GM19397 (cell line): ENCODE results near the gene VPS41.
"Not testable (repeated sequence)": the region's sequence is repeated elsewhere in the genome, so short reads cannot be mapped to it uniquely, and the experiment has no call there.

Source experiments
- ATAC-seq: cut with Tn5 transposase; IDR thresholded peaks from one replicate; pipeline ENCODE4 v1.9.1; 2021; ENCODE audit warnings: mild to moderate bottlenecking, moderate library complexity; ENCODE audit not compliant: unreplicated experiment

VPS41 gene

GRCh38 chr7:38908759-38909335 lies at the start of gene VPS41:
Gene VPS41 (minus strand): TSS chr7:38909191. CDS start chr7:38909174, 17 bp downstream.
- peak; percentile 99 for ATAC-seq

GRCh38 chr7:38955892-38956291 lies 46.9 kb upstream of the VPS41 start:
- ATAC-seq, result no peak

- ATAC-seq, result no peak
Observed at GRCh38 chr7:38953971-38954370, 45.0 kb upstream of the VPS41 start.

- no peak for ATAC-seq
Observed at GRCh38 chr7:38953227-38953626, 44.2 kb upstream of the VPS41 start.

GRCh38 chr7:38951213-38951612 lies 42.2 kb upstream of the VPS41 start:
- ATAC-seq, result no peak

- ATAC-seq, result no peak
Observed at GRCh38 chr7:38950309-38950708, 41.3 kb upstream of the VPS41 start.

GRCh38 chr7:38947541-38947940 lies 38.5 kb upstream of the VPS41 start:
- ATAC-seq, result not testable (repeated sequence)

GRCh38 chr7:38942431-38943051 lies 33.5 kb upstream of the VPS41 start:
- no peak for ATAC-seq

- ATAC-seq, result no peak
Observed at GRCh38 chr7:38940774-38941173, 31.8 kb upstream of the VPS41 start.

GRCh38 chr7:38938589-38938988 lies 29.6 kb upstream of the VPS41 start:
- no peak for ATAC-seq

- no peak for ATAC-seq
Observed at GRCh38 chr7:38938001-38938485, 29.1 kb upstream of the VPS41 start.

- ATAC-seq, result no peak
Observed at GRCh38 chr7:38936641-38937040, 27.6 kb upstream of the VPS41 start.

GRCh38 chr7:38934536-38934935 lies 25.5 kb upstream of the VPS41 start:
- no peak for ATAC-seq

GRCh38 chr7:38934051-38934450 lies 25.1 kb upstream of the VPS41 start:
- ATAC-seq, result no peak

GRCh38 chr7:38932509-38933168 lies 23.6 kb upstream of the VPS41 start:
- no peak for ATAC-seq

GRCh38 chr7:38929460-38930171 lies 20.6 kb upstream of the VPS41 start:
- ATAC-seq, result no peak

- ATAC-seq, result no peak
Observed at GRCh38 chr7:38928506-38928905, 19.5 kb upstream of the VPS41 start.

GRCh38 chr7:38927751-38928150 lies 18.8 kb upstream of the VPS41 start:
- ATAC-seq, result no peak

- ATAC-seq, result no peak
Observed at GRCh38 chr7:38920731-38921130, 11.7 kb upstream of the VPS41 start.

GRCh38 chr7:38916396-38916795 lies 7.4 kb upstream of the VPS41 start:
- no peak for ATAC-seq

GRCh38 chr7:38909870-38910269 lies 879 bp upstream of the VPS41 start:
- no peak for ATAC-seq

- ATAC-seq, result no peak
Observed at GRCh38 chr7:38907766-38908165, 1.2 kb downstream of the VPS41 start.
